NOMO-1 treated with DMSO at 0.1 percent for 48 hours (cell line): ENCODE data around the gene DNAJB4.
A peak's percentile ranks its signal among the peaks of the same experiment; 100 is the strongest.
"Not testable (repeated sequence)": the region's sequence is repeated elsewhere in the genome, so short reads cannot be mapped to it uniquely, and the experiment has no call there.

Source experiments
- DNase-seq: peaks from one replicate; lab custom pipeline; 2025; ENCODE audit not compliant: unreplicated experiment; lab: John Stamatoyannopoulos, UW

DNAJB4 gene

GRCh38 chr1:78004719-78005447 lies at the start of gene DNAJB4:
DNAJB4 (plus strand) TSS chr1:78004939; CDS start chr1:78005111, 172 bp downstream.
- peak; percentile 97 for DNase-seq

- DNase-seq: no peak
Measured at GRCh38 chr1:77955709-77956108, 49.0 kb upstream of the DNAJB4 start.

- DNase-seq: no peak
Measured at GRCh38 chr1:77956464-77956863, 48.3 kb upstream of the DNAJB4 start.

- DNase-seq: no peak
Measured at GRCh38 chr1:77958391-77958790, 46.3 kb upstream of the DNAJB4 start.

GRCh38 chr1:77958850-77959249 lies 45.9 kb upstream of the DNAJB4 start:
- DNase-seq: no peak

GRCh38 chr1:77961392-77961791 lies 43.3 kb upstream of the DNAJB4 start:
- no peak for DNase-seq

- no peak for DNase-seq
Measured at GRCh38 chr1:77966291-77966690, 38.4 kb upstream of the DNAJB4 start.

GRCh38 chr1:77970192-77970591 lies 34.5 kb upstream of the DNAJB4 start:
- no peak for DNase-seq

GRCh38 chr1:77972080-77972479 lies 32.7 kb upstream of the DNAJB4 start:
- DNase-seq: no peak

- no peak for DNase-seq
Measured at GRCh38 chr1:77975386-77975785, 29.4 kb upstream of the DNAJB4 start.

- DNase-seq: no peak
Measured at GRCh38 chr1:77975907-77976306, 28.8 kb upstream of the DNAJB4 start.

- DNase-seq: no peak
Measured at GRCh38 chr1:77976433-77977076, 28.2 kb upstream of the DNAJB4 start.

GRCh38 chr1:77977989-77978292 lies 26.8 kb upstream of the DNAJB4 start:
- no peak for DNase-seq

- DNase-seq: peak; percentile 96
Measured at GRCh38 chr1:77978293-77978968, 26.3 kb upstream of the DNAJB4 start.

- DNase-seq: peak; percentile 98
Measured at GRCh38 chr1:77978969-77979876, 25.5 kb upstream of the DNAJB4 start, which contains the start of gene FUBP1. FUBP1 (minus strand) TSS chr1:77979072; CDS start chr1:77979004, 68 bp downstream.

- DNase-seq: not testable (repeated sequence)
Measured at GRCh38 chr1:77983352-77983996, 21.3 kb upstream of the DNAJB4 start.

- no peak for DNase-seq
Measured at GRCh38 chr1:77983997-77984355, 20.8 kb upstream of the DNAJB4 start.

- no peak for DNase-seq
Measured at GRCh38 chr1:77984629-77985028, 20.1 kb upstream of the DNAJB4 start.

- no peak for DNase-seq
Measured at GRCh38 chr1:77986810-77987209, 17.9 kb upstream of the DNAJB4 start.

GRCh38 chr1:77987919-77988318 lies 16.8 kb upstream of the DNAJB4 start:
- DNase-seq: no peak

GRCh38 chr1:77989744-77990143 lies 15.0 kb upstream of the DNAJB4 start:
- DNase-seq: no peak
